HCT116 (cell line): ENCODE measurements around the gene POLR2J. TPM values are rescaled to one million over a fixed set of nuclear protein-coding genes. Genes with fewer than 3 reads are reported as not detected.

Source experiments
- ATAC-seq: fragments of 200-7000 bp; cut with Tn5 transposase; 2 replicates; pipeline ENCODE4 v1.9.1; 2020; ENCODE audit warnings: mild to moderate bottlenecking, moderate library complexity
- BruUV-seq: library from RNA; stranded (reverse); fragments of 400-500 nt; replicated peaks from 2 replicates; lab custom pipeline; 2021; lab: Mats Ljungman, UMichigan
- CTCF ChIA-PET: fragments of 300-600 bp; sonication (Branson Sonifier 250); formaldehyde crosslinking; loops from one replicate; lab custom pipeline; 2021; ENCODE audit warnings: antibody characterized with exemption; lab: Charles Lee
- POLR2A ChIA-PET: fragments of 300-600, 350-600 bp; sonication (Branson Sonifier 250); formaldehyde crosslinking; loops from one replicate; lab custom pipeline; 2021; ENCODE audit warnings: antibody characterized with exemption; lab: Charles Lee
- RAD21 ChIA-PET, 2 experiments: fragments of 300-600 bp; sonication (Branson Sonifier 250); formaldehyde crosslinking; loops; one replicate each; lab custom pipeline; 2023; ENCODE audit warnings: low total read pairs in 2 of 2; ENCODE audit not compliant: uncharacterized antibody in 2 of 2, unreplicated experiment in 2 of 2, low non-redundant PET in 1 of 2; lab: Charles Lee
- DNase-seq: peaks from one replicate; pipeline ENCODE4 v3.0.0-alpha.2; 2010; ENCODE audit warnings: low read depth, low spot score
- H2AFZ ChIP-seq: fragments of 200-600 bp; shearing (Covaris generic), sonication (generic); 2 replicates; pipeline ENCODE4 v1.6.1; 2017; ENCODE audit warnings: low read depth, mixed run types, mixed read lengths, antibody characterized with exemption, low read length; ENCODE audit not compliant: poor library complexity, severe bottlenecking
- H3K27ac ChIP-seq: 2 replicates; pipeline ENCODE4 v1.5.1; 2012; ENCODE audit warnings: low read depth, low read length
- H3K27me3 ChIP-seq: fragments of 200-600 bp; sonication (generic); 2 replicates; pipeline ENCODE4 v1.6.1; 2016; ENCODE audit warnings: mixed run types, low read length, mixed read lengths; ENCODE audit not compliant: insufficient read depth
- H3K36me3 ChIP-seq, 2 experiments: fragments of 200-500 bp in 1 of 2; fragments of 200-600 bp in 1 of 2; sonication (Bioruptor generic) in 1 of 2; sonication (generic) in 1 of 2; 2 replicates each; pipeline versions ENCODE4 v1.5.1 to v1.6.1; 2014 to 2016; ENCODE audit warnings: low read length in 2 of 2, inconsistent platforms in 1 of 2, mixed read lengths in 1 of 2, mixed run types in 1 of 2; ENCODE audit not compliant: insufficient read depth in 2 of 2, control insufficient read depth in 1 of 2
- H3K4me1 ChIP-seq, 2 experiments: fragments of 200-600 bp in 1 of 2; sonication (generic) in 1 of 2; 2 replicates each; pipeline versions ENCODE4 v1.5.1 to v1.6.1; 2012 to 2017; ENCODE audit warnings: low read length in 2 of 2, inconsistent platforms in 1 of 2, mild to moderate bottlenecking in 1 of 2, mixed read lengths in 1 of 2, mixed run types in 1 of 2, moderate library complexity in 1 of 2; ENCODE audit not compliant: insufficient read depth in 2 of 2, control insufficient read depth in 1 of 2
- H3K4me2 ChIP-seq: fragments of 200-600 bp; sonication (generic); 2 replicates; pipeline ENCODE4 v1.6.1; 2017; ENCODE audit warnings: mixed run types, low read length, mixed read lengths
- H3K4me3 ChIP-seq, 2 experiments: fragments of 200-600 bp in 1 of 2; sonication (generic) in 1 of 2; replicated peaks in 1 of 2; 2 replicates each; pipeline ENCODE4 v1.5.1; 2011 to 2016; ENCODE audit warnings: low read length in 2 of 2, control low read depth in 1 of 2, low read depth in 1 of 2, mild to moderate bottlenecking in 1 of 2, mixed read lengths in 1 of 2, mixed run types in 1 of 2
- H3K79me2 ChIP-seq: fragments of 200-600 bp; sonication (generic); 2 replicates; pipeline ENCODE4 v1.6.1; 2017; ENCODE audit warnings: mild to moderate bottlenecking, mixed run types, low read length, moderate library complexity, mixed read lengths; ENCODE audit not compliant: insufficient read depth
- H3K9ac ChIP-seq: fragments of 200-600 bp; sonication (generic); 2 replicates; pipeline ENCODE4 v1.6.1; 2016; ENCODE audit warnings: low read length, mixed read lengths
- H3K9me2 ChIP-seq: fragments of 200-600 bp; sonication (generic), shearing (Covaris generic); 2 replicates; pipeline ENCODE4 v1.6.1; 2017; ENCODE audit warnings: mixed run types, mild to moderate bottlenecking, moderate library complexity; ENCODE audit not compliant: insufficient read depth
- H3K9me3 ChIP-seq, 2 experiments: fragments of 200-500 bp in 1 of 2; fragments of 200-600 bp in 1 of 2; sonication (Bioruptor generic) in 1 of 2; sonication (generic) in 1 of 2; 2 replicates each; pipeline ENCODE4 v1.6.1; 2014 to 2017; ENCODE audit warnings: low read length in 2 of 2, mixed read lengths in 2 of 2, inconsistent platforms in 1 of 2, low read depth in 1 of 2, mild to moderate bottlenecking in 1 of 2, mixed run types in 1 of 2, moderate library complexity in 1 of 2; ENCODE audit not compliant: control insufficient read depth in 1 of 2, insufficient read depth in 1 of 2
- H4K20me1 ChIP-seq: fragments of 200-600 bp; sonication (generic), shearing (Covaris generic); 2 replicates; pipeline ENCODE4 v1.6.1; 2017; ENCODE audit warnings: mixed run types, mild to moderate bottlenecking, moderate library complexity; ENCODE audit not compliant: insufficient read depth
- ATF3 ChIP-seq: IDR thresholded peaks from 2 replicates; pipeline ENCODE4 v1.6.1; 2012
- CBX3 ChIP-seq: IDR thresholded peaks from 2 replicates; pipeline ENCODE4 v1.6.1; 2012; ENCODE audit warnings: low read depth
- CEBPB ChIP-seq: IDR thresholded peaks from 2 replicates; pipeline ENCODE4 v1.6.1; 2012; ENCODE audit warnings: low read depth
- CTCF ChIP-seq, 3 experiments: fragments of 200-600 bp in 1 of 3; sonication (generic) in 1 of 3; IDR thresholded peaks in 2 of 3; conservative IDR thresholded peaks in 1 of 3; 2 replicates each; pipeline ENCODE4 v1.5.1; 2012 to 2017; ENCODE audit warnings: low read depth in 2 of 3, low read length in 2 of 3, antibody characterized with exemption in 1 of 3, borderline replicate concordance in 1 of 3, control low read depth in 1 of 3, mild to moderate bottlenecking in 1 of 3, mixed read lengths in 1 of 3, mixed run types in 1 of 3, moderate library complexity in 1 of 3; ENCODE audit not compliant: insufficient read depth in 1 of 3
- EGR1 ChIP-seq: IDR thresholded peaks from 2 replicates; pipeline ENCODE4 v1.6.1; 2012; ENCODE audit warnings: low read depth
- ELF1 ChIP-seq: IDR thresholded peaks from 2 replicates; pipeline ENCODE4 v1.6.1; 2012; ENCODE audit warnings: low read depth, borderline replicate concordance
- EZH2 ChIP-seq: fragments of 200-600 bp; sonication (generic); IDR thresholded peaks from 2 replicates; pipeline ENCODE4 v1.6.1; 2017; ENCODE audit warnings: antibody characterized with exemption, mixed run types
- EZH2phosphoT487 ChIP-seq: fragments of 200-600 bp; IDR thresholded peaks from 2 replicates; pipeline ENCODE4 v1.6.1; 2018; ENCODE audit warnings: antibody characterized with exemption, borderline replicate concordance
- FOSL1 ChIP-seq: IDR thresholded peaks from 2 replicates; pipeline ENCODE4 v1.6.1; 2012; ENCODE audit warnings: low read depth
- JUND ChIP-seq: IDR thresholded peaks from 2 replicates; pipeline ENCODE4 v1.6.1; 2012
- POLR2A ChIP-seq: IDR thresholded peaks from 2 replicates; pipeline ENCODE4 v1.7.0; 2011; ENCODE audit warnings: borderline replicate concordance; ENCODE audit not compliant: insufficient read depth, insufficient read length; ENCODE audit errors: extremely low read depth
- POLR2AphosphoS5 ChIP-seq: IDR thresholded peaks from 2 replicates; pipeline ENCODE4 v1.6.1; 2011; ENCODE audit warnings: mild to moderate bottlenecking, low read depth, low read length, moderate library complexity
- RAD21 ChIP-seq: IDR thresholded peaks from 2 replicates; pipeline ENCODE4 v1.6.1; 2012; ENCODE audit warnings: low read depth, mild to moderate bottlenecking
- SP1 ChIP-seq: IDR thresholded peaks from 2 replicates; pipeline ENCODE4 v1.6.1; 2012; ENCODE audit warnings: low read depth
- SRF ChIP-seq: IDR thresholded peaks from 2 replicates; pipeline ENCODE4 v1.6.1; 2012; ENCODE audit warnings: low read depth
- TCF7L2 ChIP-seq: IDR thresholded peaks from 2 replicates; pipeline ENCODE4 v1.7.0; 2011; ENCODE audit warnings: borderline replicate concordance, inconsistent platforms; ENCODE audit not compliant: insufficient read depth, insufficient read length; ENCODE audit errors: extremely low read depth
- YY1 ChIP-seq: IDR thresholded peaks from 2 replicates; pipeline ENCODE4 v1.6.1; 2011; ENCODE audit warnings: low read length, low read depth, moderate library complexity, mild to moderate bottlenecking; ENCODE audit not compliant: insufficient replicate concordance; ENCODE audit errors: extremely low read depth
- ZFX ChIP-seq: fragments of 450-650 bp; IDR thresholded peaks from 2 replicates; pipeline ENCODE4 v1.6.1; 2017
- intact Hi-C: fragments of 100-400 bp; cut with micrococcal nuclease; formaldehyde crosslinking; loops from 2 replicates; pipeline ENCODE4 v1.10.0; 2022
- total RNA-seq: library from RNA; stranded (reverse); gene quantifications from one replicate; pipeline ENCODE4 v1.2.1, GENCODE V29; 2021; ENCODE audit not compliant: unreplicated experiment

The POLR2J gene
- total RNA-seq, 1 experiment from 2014 or later = 54.9 TPM

- no TSS peak for BruUV-seq
- H3K9me2 ChIP-seq = no peaks in the 10 kb centered on the region
- H3K4me3 ChIP-seq = no peak overlapping the region
- H3K36me3 ChIP-seq = no peaks in the 10 kb centered on the region; a peak in 1 of 4 replicates
- no peak overlapping the region for H3K4me2 ChIP-seq
- ChIA-PET CTCF (interaction anchor here (1.4 kb wide), 1 partner anchor 43 kb away, joined by 3 read pairs; no protein-coding TSS in a partner anchor), POLR2A (no interaction called here), RAD21 (no interaction called here)
- TF ChIP-seq EGR1 = no peak
- TF ChIP-seq ATF3 = no peak
- TF ChIP-seq YY1 = no peak
- no peak for TF ChIP-seq CEBPB
- TF ChIP-seq POLR2A = no peak
- TF ChIP-seq POLR2AphosphoS5 = no peak
- no peak for TF ChIP-seq JUND
- no peak for TF ChIP-seq EZH2phosphoT487
- no peak for TF ChIP-seq SRF
- no peak for TF ChIP-seq SP1
- no peak for TF ChIP-seq EZH2
- TF ChIP-seq CTCF (IDR thresholded peaks at IDR 0.05 in 2 of 3, conservative IDR thresholded peaks at IDR 0.05 in 1 of 3; ENCODE audit: borderline replicate concordance in 1 of 3, insufficient read depth in 1 of 3, low read depth in 2 of 3, low read length in 2 of 3) = no peak
- TF ChIP-seq RAD21 = no peak
- TF ChIP-seq FOSL1 = no peak
- no peak for TF ChIP-seq ZFX
- no peak for TF ChIP-seq TCF7L2
- TF ChIP-seq ELF1 = no peak
- TF ChIP-seq CBX3 = no peak
- no peak overlapping the region for H2AFZ ChIP-seq
- ATAC-seq (no peak), DNase-seq (no peak)
- no peak overlapping the region for H3K27ac ChIP-seq
- H3K9ac ChIP-seq = no peak overlapping the region
- H3K27me3 ChIP-seq = no peaks in the 10 kb centered on the region
- no peaks in the 10 kb centered on the region for H4K20me1 ChIP-seq
- H3K79me2 ChIP-seq = no peaks in the 10 kb centered on the region
- H3K4me1 ChIP-seq = peaks cover 6 to 25% of the 10 kb centered on the region in 2 experiments
- H3K9me3 ChIP-seq = no peaks in the 10 kb centered on the region
- intact Hi-C loops = no loop called here
Observed at GRCh38 chr7:102447311-102447710, 31.4 kb downstream of the POLR2J start.
